ENCODE results near the gene MYO1E.

MYO1E gene

DNA sequence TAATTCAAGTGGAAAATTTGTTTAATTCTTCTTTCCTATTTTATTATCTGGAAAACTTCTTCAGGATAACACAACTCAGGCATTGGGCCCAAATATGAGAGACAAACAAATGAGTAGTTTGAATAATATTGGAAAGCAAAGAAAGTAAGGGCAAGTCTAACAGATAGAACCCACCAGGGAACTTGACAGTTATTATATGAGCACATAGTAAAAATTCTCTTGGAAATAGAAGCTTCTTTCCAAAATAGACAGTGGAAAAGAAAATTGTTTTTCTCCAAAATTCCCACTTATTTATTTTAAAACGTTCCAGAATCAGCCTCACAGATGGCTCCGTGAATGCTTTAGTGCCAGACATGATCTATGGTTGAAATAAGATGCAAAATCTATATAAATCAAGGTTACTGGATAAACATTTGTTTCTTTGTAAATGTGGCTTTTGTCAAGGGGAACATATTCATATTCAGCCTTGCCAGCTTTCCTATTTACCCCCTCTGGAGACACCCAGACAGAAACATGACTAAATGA lies 142.1 kb downstream of the MYO1E start:
- TF ChIP-seq CTCF (IDR thresholded peaks at IDR 0.05; ENCODE audit: borderline replicate concordance, insufficient read depth, low read depth, low read length), result no peak
- H3K4me3 ChIP-seq (ENCODE audit: low read depth, low read length), result no peak overlapping the region

DNA sequence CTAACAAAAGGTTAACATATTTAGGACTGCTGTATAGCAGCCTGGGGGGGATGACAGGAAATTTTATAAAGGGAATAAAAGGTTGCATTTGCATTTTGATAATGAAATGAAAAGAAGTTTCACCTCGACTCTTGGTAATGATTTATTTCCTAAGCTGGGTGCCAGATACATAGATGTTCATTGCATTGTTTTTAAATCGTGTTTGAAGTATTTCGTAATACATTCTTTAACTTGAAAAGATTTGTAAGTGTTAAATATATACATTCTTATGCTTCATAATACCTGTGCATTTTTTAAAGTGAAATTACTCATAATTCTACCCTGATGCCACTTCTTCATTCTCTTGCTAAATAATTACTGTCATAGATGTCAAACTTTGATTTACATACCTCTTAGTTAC lies 143.2 kb downstream of the MYO1E start:
- TF ChIP-seq CTCF (IDR thresholded peaks at IDR 0.05; ENCODE audit: borderline replicate concordance, insufficient read depth, low read depth, low read length), result no peak
- no peak overlapping the region for H3K4me3 ChIP-seq (ENCODE audit: low read depth, low read length)

GRCh38 chr15:59229015-59229414 lies 143.7 kb downstream of the MYO1E start:
- H3K4me3 ChIP-seq (ENCODE audit: low read depth, low read length), result no peak overlapping the region
- TF ChIP-seq CTCF (IDR thresholded peaks at IDR 0.05; ENCODE audit: borderline replicate concordance, insufficient read depth, low read depth, low read length), result no peak

GRCh38 chr15:59227021-59227420 lies 145.7 kb downstream of the MYO1E start:
- H3K4me3 ChIP-seq (ENCODE audit: low read depth, low read length), result no peak overlapping the region
- TF ChIP-seq CTCF (IDR thresholded peaks at IDR 0.05; ENCODE audit: borderline replicate concordance, insufficient read depth, low read depth, low read length), result no peak

- H3K4me3 ChIP-seq (ENCODE audit: low read depth, low read length), result no peak overlapping the region
- no peak for TF ChIP-seq CTCF (IDR thresholded peaks at IDR 0.05; ENCODE audit: borderline replicate concordance, insufficient read depth, low read depth, low read length)
Measured at GRCh38 chr15:59224474-59224873, 148.2 kb downstream of the MYO1E start.

DNA sequence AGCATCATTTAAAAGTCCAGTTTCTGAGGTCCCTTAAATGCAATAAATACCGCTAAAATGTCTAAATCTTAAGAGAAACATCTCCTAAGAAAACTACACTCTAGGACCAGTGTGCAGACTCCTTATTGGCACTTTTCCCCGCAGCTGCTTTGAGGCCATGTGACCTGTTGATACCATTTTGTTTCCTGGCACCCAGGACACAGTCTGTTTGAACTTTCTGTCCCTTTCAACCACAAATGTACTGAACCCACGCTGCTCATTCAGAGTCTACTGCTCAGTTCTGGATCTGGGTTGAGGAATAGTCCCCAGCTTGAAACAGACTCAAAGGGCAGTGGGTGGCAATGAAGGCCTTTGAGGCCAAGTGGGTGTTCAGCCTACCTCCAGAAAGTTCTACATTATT lies 148.9 kb downstream of the MYO1E start:
- no peak for TF ChIP-seq CTCF (IDR thresholded peaks at IDR 0.05; ENCODE audit: borderline replicate concordance, insufficient read depth, low read depth, low read length)
- H3K4me3 ChIP-seq (ENCODE audit: low read depth, low read length), result no peak overlapping the region

GRCh38 chr15:59222906-59223550 lies 149.6 kb downstream of the MYO1E start:
- TF ChIP-seq CTCF (IDR thresholded peaks at IDR 0.05; ENCODE audit: borderline replicate concordance, insufficient read depth, low read depth, low read length), result no peak

More at GRCh38 chr15:59222906-59223550, 149.6 kb downstream of the MYO1E start:
- no peak overlapping the region for H3K4me3 ChIP-seq (ENCODE audit: low read depth, low read length)

Data from GM12875 (cell line).